ENCODE results near the gene KANK3.
"Not testable (repeated sequence)": the region's sequence is repeated elsewhere in the genome, so short reads cannot be mapped to it uniquely, and the experiment has no call there.

The KANK3 gene

GRCh38 chr19:8387688-8388611 is 44.9 kb upstream of the KANK3 start:
- Histone ChIP-seq H3K27me3 (ENCODE audit: insufficient read depth, low read length, poor library complexity, severe bottlenecking) (peaks cover 3% of the 10 kb centered on the region), H3K9me3 (ENCODE audit: insufficient read depth, low read depth, low read length) (no peaks in the 10 kb centered on the region), H3K9ac (ENCODE audit: low read depth, low read length, poor library complexity, severe bottlenecking) (no peak overlapping the region), H4K20me1 (ENCODE audit: insufficient read depth, low read length, poor library complexity, severe bottlenecking) (peaks cover 19% of the 10 kb centered on the region), H3F3A (ENCODE audit: low read depth) (no peaks in the 10 kb centered on the region), H3K4me1 (ENCODE audit: insufficient read depth, low read length, poor library complexity, severe bottlenecking) (peaks cover 20% of the 10 kb centered on the region), H3K36me3 (ENCODE audit: insufficient read depth, low read length) (no peaks in the 10 kb centered on the region), H3K9me2 (replicated peaks; ENCODE audit: low read depth, low read length) (no peaks in the 10 kb centered on the region), H2AFZ (ENCODE audit: low read length) (no peak overlapping the region), H3K79me2 (ENCODE audit: insufficient read depth, low read length) (peaks cover 29% of the 10 kb centered on the region), H3K4me2 (ENCODE audit: low read depth, low read length, poor library complexity, severe bottlenecking) (peak overlapping the region; percentile 88), H3K4me3 (ENCODE audit: low read length, poor library complexity, severe bottlenecking) (no peak overlapping the region)
- TF ChIP-seq EZH2phosphoT487 (IDR thresholded peaks at IDR 0.05; ENCODE audit: borderline replicate concordance), result no peak
- TF ChIP-seq CTCF (conservative IDR thresholded peaks at IDR 0.05; ENCODE audit: low read length), result no peak

GRCh38 chr19:8386990-8387389 is 43.9 kb upstream of the KANK3 start:
- Histone ChIP-seq H3K79me2 (ENCODE audit: insufficient read depth, low read length) (peaks cover 20% of the 10 kb centered on the region), H3K27me3 (ENCODE audit: insufficient read depth, low read length, poor library complexity, severe bottlenecking) (peaks cover 3% of the 10 kb centered on the region), H3K4me2 (ENCODE audit: low read depth, low read length, poor library complexity, severe bottlenecking) (no peak overlapping the region), H3K9me2 (replicated peaks; ENCODE audit: low read depth, low read length) (no peaks in the 10 kb centered on the region), H3K4me1 (ENCODE audit: insufficient read depth, low read length, poor library complexity, severe bottlenecking) (peaks cover 16% of the 10 kb centered on the region), H3K36me3 (ENCODE audit: insufficient read depth, low read length) (no peaks in the 10 kb centered on the region), H3F3A (ENCODE audit: low read depth) (no peaks in the 10 kb centered on the region), H3K9me3 (ENCODE audit: insufficient read depth, low read depth, low read length) (no peaks in the 10 kb centered on the region), H2AFZ (ENCODE audit: low read length) (no peak overlapping the region), H4K20me1 (ENCODE audit: insufficient read depth, low read length, poor library complexity, severe bottlenecking) (peaks cover 12% of the 10 kb centered on the region), H3K4me3 (ENCODE audit: low read length, poor library complexity, severe bottlenecking) (no peak overlapping the region), H3K9ac (ENCODE audit: low read depth, low read length, poor library complexity, severe bottlenecking) (no peak overlapping the region)
- TF ChIP-seq CTCF (conservative IDR thresholded peaks at IDR 0.05; ENCODE audit: low read length) (no peak), EZH2phosphoT487 (IDR thresholded peaks at IDR 0.05; ENCODE audit: borderline replicate concordance) (no peak)

DNA sequence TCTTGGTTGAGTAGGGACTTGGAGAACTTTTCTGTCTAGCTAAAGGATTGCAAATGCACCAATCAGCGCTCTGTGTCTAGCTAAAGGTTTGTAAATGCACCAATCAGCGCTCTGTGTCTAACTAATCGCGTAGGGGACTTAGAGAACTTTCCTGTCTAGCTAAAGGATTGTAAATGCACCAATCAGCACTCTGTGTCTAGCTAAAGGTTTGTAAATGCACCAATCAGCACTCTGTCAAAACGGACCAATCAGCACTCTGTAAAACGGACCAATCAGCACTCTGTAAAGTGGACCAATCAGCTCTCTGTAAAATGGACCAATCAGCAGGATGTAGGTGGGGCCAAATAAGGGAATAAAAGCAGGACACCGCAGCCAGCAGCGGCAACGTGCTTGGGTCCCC is 43.4 kb upstream of the KANK3 start:
- not testable (repeated sequence) for H3K4me3 ChIP-seq (ENCODE audit: low read length, poor library complexity, severe bottlenecking); H2AFZ ChIP-seq (ENCODE audit: low read length); H3F3A ChIP-seq (ENCODE audit: low read depth); H3K9me3 ChIP-seq (ENCODE audit: insufficient read depth, low read depth, low read length); H4K20me1 ChIP-seq (ENCODE audit: insufficient read depth, low read length, poor library complexity, severe bottlenecking); H3K9me2 ChIP-seq (replicated peaks; ENCODE audit: low read depth, low read length); H3K9ac ChIP-seq (ENCODE audit: low read depth, low read length, poor library complexity, severe bottlenecking); H3K36me3 ChIP-seq (ENCODE audit: insufficient read depth, low read length); H3K4me1 ChIP-seq (ENCODE audit: insufficient read depth, low read length, poor library complexity, severe bottlenecking); H3K27me3 ChIP-seq (ENCODE audit: insufficient read depth, low read length, poor library complexity, severe bottlenecking); H3K4me2 ChIP-seq (ENCODE audit: low read depth, low read length, poor library complexity, severe bottlenecking)
- H3K79me2 ChIP-seq (ENCODE audit: insufficient read depth, low read length), result peaks cover 14% of the 10 kb centered on the region

DNA sequence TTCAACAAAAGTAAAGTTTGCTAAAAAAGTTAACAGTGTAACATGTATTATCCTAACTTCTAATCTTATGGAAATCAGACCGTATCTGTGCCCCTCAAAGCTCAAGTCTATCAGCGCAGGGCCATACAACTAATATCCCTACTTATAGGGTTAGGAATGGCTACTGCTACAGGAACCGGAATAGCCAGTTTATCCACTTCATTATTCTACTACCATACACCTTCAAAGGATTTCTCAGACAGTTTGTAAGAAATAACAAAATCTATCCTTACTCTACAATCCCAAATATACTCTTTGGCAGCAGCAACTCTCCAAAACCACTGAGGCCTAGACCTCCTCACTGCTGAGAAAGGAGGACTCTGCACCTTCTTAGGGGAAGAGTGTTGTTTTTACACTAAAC is 42.5 kb upstream of the KANK3 start:
- not testable (repeated sequence) for H3K79me2 ChIP-seq (ENCODE audit: insufficient read depth, low read length); H3K36me3 ChIP-seq (ENCODE audit: insufficient read depth, low read length); H3K9ac ChIP-seq (ENCODE audit: low read depth, low read length, poor library complexity, severe bottlenecking); H2AFZ ChIP-seq (ENCODE audit: low read length); H3K4me2 ChIP-seq (ENCODE audit: low read depth, low read length, poor library complexity, severe bottlenecking); H3F3A ChIP-seq (ENCODE audit: low read depth); H4K20me1 ChIP-seq (ENCODE audit: insufficient read depth, low read length, poor library complexity, severe bottlenecking); H3K9me2 ChIP-seq (replicated peaks; ENCODE audit: low read depth, low read length); H3K4me1 ChIP-seq (ENCODE audit: insufficient read depth, low read length, poor library complexity, severe bottlenecking); H3K4me3 ChIP-seq (ENCODE audit: low read length, poor library complexity, severe bottlenecking); H3K27me3 ChIP-seq (ENCODE audit: insufficient read depth, low read length, poor library complexity, severe bottlenecking); H3K9me3 ChIP-seq (ENCODE audit: insufficient read depth, low read depth, low read length)

DNA sequence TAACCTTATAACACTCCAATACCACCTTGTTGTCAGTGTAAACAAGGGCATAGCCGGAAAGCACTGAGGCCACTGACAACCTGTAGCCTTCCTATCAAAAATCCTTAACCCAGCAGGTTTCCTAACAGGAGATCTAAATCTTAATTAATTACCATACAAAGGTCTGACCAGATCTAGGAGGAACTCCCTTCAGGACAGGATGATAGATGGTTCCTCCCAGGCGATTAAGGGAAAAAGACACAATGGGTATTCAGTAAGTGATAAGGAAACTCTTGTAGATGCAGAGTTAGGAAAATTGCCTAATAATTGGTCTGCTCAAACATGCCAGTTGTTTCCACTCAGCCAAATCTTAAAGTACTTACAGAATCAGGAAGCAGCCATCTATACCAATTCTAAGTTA is 42.0 kb upstream of the KANK3 start:
- not testable (repeated sequence) for H3F3A ChIP-seq (ENCODE audit: low read depth); H3K79me2 ChIP-seq (ENCODE audit: insufficient read depth, low read length); H3K9me3 ChIP-seq (ENCODE audit: insufficient read depth, low read depth, low read length); H2AFZ ChIP-seq (ENCODE audit: low read length); H3K9ac ChIP-seq (ENCODE audit: low read depth, low read length, poor library complexity, severe bottlenecking); H3K4me1 ChIP-seq (ENCODE audit: insufficient read depth, low read length, poor library complexity, severe bottlenecking); H3K4me2 ChIP-seq (ENCODE audit: low read depth, low read length, poor library complexity, severe bottlenecking); H3K9me2 ChIP-seq (replicated peaks; ENCODE audit: low read depth, low read length); H3K36me3 ChIP-seq (ENCODE audit: insufficient read depth, low read length); H3K4me3 ChIP-seq (ENCODE audit: low read length, poor library complexity, severe bottlenecking); H3K27me3 ChIP-seq (ENCODE audit: insufficient read depth, low read length, poor library complexity, severe bottlenecking); H4K20me1 ChIP-seq (ENCODE audit: insufficient read depth, low read length, poor library complexity, severe bottlenecking)

DNA sequence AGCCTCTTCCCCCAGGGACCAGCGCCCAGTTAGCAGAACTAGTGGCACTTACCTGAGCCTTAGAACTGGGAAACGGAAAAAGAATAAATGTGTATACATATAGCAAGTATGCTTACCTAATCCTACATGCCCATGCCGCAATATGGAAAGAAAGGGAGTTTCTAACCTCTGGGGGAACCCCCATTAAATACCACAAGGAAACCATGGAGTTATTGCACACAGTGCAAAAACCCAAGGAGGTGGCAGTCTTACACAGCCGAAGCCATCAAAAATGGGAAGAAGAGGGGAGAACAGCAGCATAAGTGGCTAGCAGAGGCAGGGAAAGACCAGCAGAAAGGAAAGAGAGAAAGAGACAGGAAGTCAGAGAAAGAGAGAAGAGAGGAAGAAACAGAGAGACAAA is 41.5 kb upstream of the KANK3 start:
- H3K79me2 ChIP-seq (ENCODE audit: insufficient read depth, low read length); H3K4me1 ChIP-seq (ENCODE audit: insufficient read depth, low read length, poor library complexity, severe bottlenecking); H2AFZ ChIP-seq (ENCODE audit: low read length); H3K36me3 ChIP-seq (ENCODE audit: insufficient read depth, low read length); H3K9me3 ChIP-seq (ENCODE audit: insufficient read depth, low read depth, low read length); H3K27me3 ChIP-seq (ENCODE audit: insufficient read depth, low read length, poor library complexity, severe bottlenecking); H3K4me2 ChIP-seq (ENCODE audit: low read depth, low read length, poor library complexity, severe bottlenecking); H3K4me3 ChIP-seq (ENCODE audit: low read length, poor library complexity, severe bottlenecking); H4K20me1 ChIP-seq (ENCODE audit: insufficient read depth, low read length, poor library complexity, severe bottlenecking); H3K9me2 ChIP-seq (replicated peaks; ENCODE audit: low read depth, low read length); H3F3A ChIP-seq (ENCODE audit: low read depth); H3K9ac ChIP-seq (ENCODE audit: low read depth, low read length, poor library complexity, severe bottlenecking): not testable (repeated sequence)

Measured in Loucy (cell line).